ENCODE data around the gene GPC3. TPM values are rescaled to one million over a fixed set of nuclear protein-coding genes. Genes with fewer than 3 reads are reported as not detected.

Gene GPC3
- total RNA-seq, 4 donors from 2014 or later = 3.3 to 172 (median 21.2) TPM

- DNase-seq = no peak
- Histone ChIP-seq H3K36me3 (no peaks in the 10 kb centered on the region), H3K4me1 (no peaks in the 10 kb centered on the region), H3K4me3 (no peak overlapping the region), H3K27ac (peak overlapping the region in 1 of 2 donors; percentile 35), H3K27me3 (no peaks in the 10 kb centered on the region), H3K9me3 (no peaks in the 10 kb centered on the region)
- intact Hi-C loops (cut with DNase I; ENCODE audit: low total_unique reads) = no loop called here
- TF ChIP-seq CTCF (IDR thresholded peaks at IDR 0.05) (no peak), POLR2A (IDR thresholded peaks at IDR 0.05) (no peak)
Observed at GRCh38 chrX:133661962-133662839, 323.2 kb downstream of the GPC3 start.

GRCh38 chrX:133660281-133660680 lies 325.1 kb downstream of the GPC3 start:
- intact Hi-C loops (cut with DNase I; ENCODE audit: low total_unique reads) = no loop called here
- Histone ChIP-seq H3K27ac (no peak overlapping the region), H3K9me3 (no peaks in the 10 kb centered on the region)

GRCh38 chrX:133658293-133658911 lies 327.0 kb downstream of the GPC3 start:
- no peak for TF ChIP-seq POLR2A (IDR thresholded peaks at IDR 0.05)
- no peak for TF ChIP-seq CTCF (IDR thresholded peaks at IDR 0.05)
- no peak overlapping the region for H3K27ac ChIP-seq
- H3K4me3 ChIP-seq = no peak overlapping the region
- intact Hi-C loops (cut with DNase I; ENCODE audit: low total_unique reads) = no loop called here
- H3K9me3 ChIP-seq = no peaks in the 10 kb centered on the region
- DNase-seq = no peak
- no peaks in the 10 kb centered on the region for H3K4me1 ChIP-seq
- peaks cover 0 to 5% of the 10 kb centered on the region in 2 donors for H3K27me3 ChIP-seq
- no peaks in the 10 kb centered on the region for H3K36me3 ChIP-seq

More at GRCh38 chrX:133660281-133660680, 325.1 kb downstream of the GPC3 start:
- TF ChIP-seq CTCF (IDR thresholded peaks at IDR 0.05) = no peak
- no peak for TF ChIP-seq POLR2A (IDR thresholded peaks at IDR 0.05)
- Histone ChIP-seq H3K27me3 (peaks cover 0 to 5% of the 10 kb centered on the region in 2 donors), H3K4me3 (no peak overlapping the region), H3K36me3 (no peaks in the 10 kb centered on the region), H3K4me1 (no peaks in the 10 kb centered on the region)
- DNase-seq = no peak

- Histone ChIP-seq H3K36me3 (no peaks in the 10 kb centered on the region), H3K27ac (peak overlapping the region in 1 of 2 donors; percentile 1), H3K27me3 (peaks cover 0 to 5% of the 10 kb centered on the region in 2 donors), H3K4me1 (no peaks in the 10 kb centered on the region), H3K9me3 (no peaks in the 10 kb centered on the region), H3K4me3 (no peak overlapping the region)
- intact Hi-C loops (cut with DNase I; ENCODE audit: low total_unique reads) = no loop called here
- DNase-seq = no peak
- no peak for TF ChIP-seq POLR2A (IDR thresholded peaks at IDR 0.05)
- TF ChIP-seq CTCF (IDR thresholded peaks at IDR 0.05) = no peak
Observed at GRCh38 chrX:133655275-133656265, 329.8 kb downstream of the GPC3 start.
